Nephron progenitor cell (in vitro differentiated cells): ENCODE results near the gene TEKT3.
A peak's percentile ranks its signal among the peaks of the same experiment; 100 is the strongest.

ENCODE experiments used
- DNase-seq: peaks from one replicate; pipeline ENCODE4 v3.0.0; 2021
- H3K27ac Mint-ChIP-seq: 2 replicates; pipeline ENCODE4 v1.8.0; 2021; ENCODE audit warnings: mild to moderate bottlenecking, moderate library complexity, mixed read lengths
- H3K27me3 Mint-ChIP-seq: 2 replicates; pipeline ENCODE4 v1.8.0; 2021; ENCODE audit warnings: mild to moderate bottlenecking, low read depth, mixed read lengths; ENCODE audit not compliant: poor library complexity
- H3K36me3 Mint-ChIP-seq: 2 replicates; pipeline ENCODE4 v1.8.0; 2021; ENCODE audit warnings: low read depth, mixed read lengths
- H3K4me1 Mint-ChIP-seq: 2 replicates; pipeline ENCODE4 v1.8.0; 2021; ENCODE audit warnings: mixed read lengths
- H3K4me3 Mint-ChIP-seq: 2 replicates; pipeline ENCODE4 v1.8.0; 2021; ENCODE audit warnings: mild to moderate bottlenecking, moderate library complexity, mixed read lengths
- H3K9me3 Mint-ChIP-seq: 2 replicates; pipeline ENCODE4 v1.8.0; 2021; ENCODE audit warnings: mild to moderate bottlenecking, moderate library complexity, mixed read lengths
- TF ChIP-seq, protein P1 (sequence below): fragments of 200-600 bp; sonication (generic); IDR thresholded peaks from 2 replicates; pipeline ENCODE4 v1.5.0; 2021; ENCODE audit warnings: antibody characterized with exemption

TEKT3 gene

DNA sequence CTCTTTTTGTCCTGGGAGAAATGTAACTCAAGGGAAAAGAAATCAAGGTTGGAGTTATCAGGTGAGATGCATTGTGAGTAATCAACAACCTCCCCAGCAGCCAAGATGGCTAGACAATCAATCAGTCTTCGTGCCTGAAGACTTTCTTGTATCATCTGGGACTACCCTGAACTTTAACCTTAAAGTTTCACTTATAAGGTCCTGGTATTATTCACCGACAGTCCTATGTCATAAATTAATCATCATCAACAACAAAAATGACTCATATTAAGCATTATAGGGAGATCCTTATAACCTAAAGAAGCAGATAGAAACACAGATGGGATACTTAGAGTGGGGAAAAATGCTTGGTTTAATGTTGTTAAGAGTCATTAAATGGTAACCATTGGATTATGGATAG lies 7.7 kb upstream of the TEKT3 start:
- Mint-ChIP-seq H3K9me3 (no peaks in the 10 kb centered on the region), H3K27me3 (peaks cover 49% of the 10 kb centered on the region), H3K27ac (no peak overlapping the region), H3K4me1 (peaks cover 6% of the 10 kb centered on the region), H3K36me3 (no peaks in the 10 kb centered on the region), H3K4me3 (no peak overlapping the region)
- no peak for DNase-seq
- TF ChIP-seq, protein P1, sequence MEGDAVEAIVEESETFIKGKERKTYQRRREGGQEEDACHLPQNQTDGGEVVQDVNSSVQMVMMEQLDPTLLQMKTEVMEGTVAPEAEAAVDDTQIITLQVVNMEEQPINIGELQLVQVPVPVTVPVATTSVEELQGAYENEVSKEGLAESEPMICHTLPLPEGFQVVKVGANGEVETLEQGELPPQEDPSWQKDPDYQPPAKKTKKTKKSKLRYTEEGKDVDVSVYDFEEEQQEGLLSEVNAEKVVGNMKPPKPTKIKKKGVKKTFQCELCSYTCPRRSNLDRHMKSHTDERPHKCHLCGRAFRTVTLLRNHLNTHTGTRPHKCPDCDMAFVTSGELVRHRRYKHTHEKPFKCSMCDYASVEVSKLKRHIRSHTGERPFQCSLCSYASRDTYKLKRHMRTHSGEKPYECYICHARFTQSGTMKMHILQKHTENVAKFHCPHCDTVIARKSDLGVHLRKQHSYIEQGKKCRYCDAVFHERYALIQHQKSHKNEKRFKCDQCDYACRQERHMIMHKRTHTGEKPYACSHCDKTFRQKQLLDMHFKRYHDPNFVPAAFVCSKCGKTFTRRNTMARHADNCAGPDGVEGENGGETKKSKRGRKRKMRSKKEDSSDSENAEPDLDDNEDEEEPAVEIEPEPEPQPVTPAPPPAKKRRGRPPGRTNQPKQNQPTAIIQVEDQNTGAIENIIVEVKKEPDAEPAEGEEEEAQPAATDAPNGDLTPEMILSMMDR: no peak

DNA sequence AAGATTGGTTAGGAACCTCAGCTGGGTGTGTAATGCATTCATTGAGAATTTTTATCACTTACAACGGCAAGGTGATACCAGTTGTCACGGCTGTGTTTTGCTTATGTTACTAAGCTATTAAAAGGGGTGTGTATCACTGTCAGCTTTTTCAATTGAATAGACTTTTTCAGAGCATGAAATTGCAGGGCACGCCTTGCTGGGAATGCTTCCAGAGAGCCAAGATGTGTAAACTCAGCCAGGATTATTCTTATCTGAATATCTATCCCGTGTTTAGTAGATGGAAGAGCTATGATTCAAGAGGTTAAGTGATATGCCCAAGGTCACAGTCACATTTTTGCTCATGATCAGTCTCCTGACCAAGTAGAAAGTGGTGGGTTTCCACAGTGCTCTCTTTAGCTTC lies 6.6 kb upstream of the TEKT3 start:
- no peak overlapping the region for H3K27ac Mint-ChIP-seq
- H3K36me3 Mint-ChIP-seq: no peaks in the 10 kb centered on the region
- peaks cover 60% of the 10 kb centered on the region for H3K27me3 Mint-ChIP-seq
- TF ChIP-seq, protein P1: no peak
- H3K9me3 Mint-ChIP-seq: no peaks in the 10 kb centered on the region
- no peak for DNase-seq
- H3K4me1 Mint-ChIP-seq: peaks cover 6% of the 10 kb centered on the region
- no peak overlapping the region for H3K4me3 Mint-ChIP-seq

DNA sequence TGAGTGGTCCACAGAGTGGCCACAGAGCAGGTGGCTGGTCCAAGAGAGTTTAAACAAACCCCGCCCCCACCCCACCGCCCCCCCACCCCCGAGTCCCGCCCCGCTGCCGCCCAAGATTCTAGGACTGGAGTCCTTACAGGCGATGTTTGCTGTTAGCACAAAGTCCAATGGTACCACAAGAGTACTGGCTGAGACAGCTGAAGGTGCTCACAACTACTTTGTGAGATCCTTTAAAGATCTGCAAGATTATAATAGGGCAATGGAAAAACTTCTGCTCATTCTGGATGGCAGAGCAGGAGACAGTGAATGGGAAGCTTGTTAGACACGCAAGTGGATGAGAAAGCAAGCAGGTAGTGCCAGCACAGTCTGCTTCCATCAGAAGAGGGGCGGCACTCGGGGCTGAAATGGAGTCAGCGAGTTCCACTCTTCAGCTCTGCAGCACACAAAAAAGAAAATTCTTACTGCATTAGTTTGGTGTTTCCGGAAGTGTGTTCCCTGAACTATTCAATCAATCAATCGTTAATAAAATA lies 4.7 kb upstream of the TEKT3 start:
- Mint-ChIP-seq H3K9me3 (peaks cover 6% of the 10 kb centered on the region), H3K4me1 (peaks cover 8% of the 10 kb centered on the region), H3K27ac (no peak overlapping the region), H3K36me3 (no peaks in the 10 kb centered on the region), H3K27me3 (peaks cover 72% of the 10 kb centered on the region), H3K4me3 (no peak overlapping the region)
- DNase-seq: no peak
- TF ChIP-seq, protein P1: no peak

DNA sequence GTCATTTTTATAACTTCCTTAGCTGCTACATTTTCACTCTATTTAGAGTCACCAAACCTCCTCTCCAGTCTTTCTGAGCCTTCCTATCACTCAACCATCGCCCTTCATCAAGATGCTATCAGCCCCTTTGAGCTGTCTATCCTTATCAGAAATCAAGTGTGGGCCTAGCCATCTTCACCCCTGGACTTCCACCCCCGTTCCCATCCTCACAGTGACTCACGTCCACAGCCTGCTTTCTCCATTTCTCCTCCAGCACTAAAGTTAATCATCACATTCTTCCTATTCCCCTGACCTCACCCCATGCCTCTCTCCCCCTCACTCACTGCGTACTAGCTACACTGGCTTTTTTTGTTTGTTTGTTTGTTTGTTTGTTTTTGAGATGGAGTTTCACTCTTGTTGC lies 2.4 kb upstream of the TEKT3 start:
- Mint-ChIP-seq H3K4me3 (no peak overlapping the region), H3K36me3 (no peaks in the 10 kb centered on the region)

DNA sequence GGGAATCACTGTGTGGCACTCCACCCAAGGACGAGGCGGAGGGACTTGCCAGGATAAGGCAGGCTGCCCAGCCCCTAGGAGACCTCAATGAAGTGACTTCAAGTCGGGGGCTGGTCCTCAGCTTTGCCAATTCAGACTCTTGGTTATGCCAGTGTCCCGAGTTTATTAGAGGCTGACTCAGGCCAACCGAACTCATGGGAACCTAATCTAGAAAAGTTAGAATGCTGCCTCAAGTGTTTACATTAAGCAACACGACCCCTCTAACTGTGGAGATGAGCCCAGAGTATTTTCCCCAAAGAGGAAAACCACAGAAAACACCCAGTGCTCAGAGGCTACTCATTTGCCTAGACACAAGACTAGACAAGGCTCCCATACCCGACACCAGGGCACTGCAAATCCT lies 1.1 kb upstream of the TEKT3 start:
- H3K27me3 Mint-ChIP-seq: peaks cover 92% of the 10 kb centered on the region
- TF ChIP-seq, protein P1: no peak
- H3K27ac Mint-ChIP-seq: no peak overlapping the region
- no peak for DNase-seq
- H3K9me3 Mint-ChIP-seq: peaks cover 10% of the 10 kb centered on the region
- no peaks in the 10 kb centered on the region for H3K36me3 Mint-ChIP-seq
- peaks cover 8% of the 10 kb centered on the region for H3K4me1 Mint-ChIP-seq
- H3K4me3 Mint-ChIP-seq: no peak overlapping the region

More for the DNA sequence above, 2.4 kb upstream of the TEKT3 start:
- TF ChIP-seq, protein P1: no peak
- Mint-ChIP-seq H3K27me3 (peaks cover 87% of the 10 kb centered on the region), H3K27ac (no peak overlapping the region), H3K9me3 (peaks cover 6% of the 10 kb centered on the region), H3K4me1 (peaks cover 13% of the 10 kb centered on the region)
- DNase-seq: no peak

DNA sequence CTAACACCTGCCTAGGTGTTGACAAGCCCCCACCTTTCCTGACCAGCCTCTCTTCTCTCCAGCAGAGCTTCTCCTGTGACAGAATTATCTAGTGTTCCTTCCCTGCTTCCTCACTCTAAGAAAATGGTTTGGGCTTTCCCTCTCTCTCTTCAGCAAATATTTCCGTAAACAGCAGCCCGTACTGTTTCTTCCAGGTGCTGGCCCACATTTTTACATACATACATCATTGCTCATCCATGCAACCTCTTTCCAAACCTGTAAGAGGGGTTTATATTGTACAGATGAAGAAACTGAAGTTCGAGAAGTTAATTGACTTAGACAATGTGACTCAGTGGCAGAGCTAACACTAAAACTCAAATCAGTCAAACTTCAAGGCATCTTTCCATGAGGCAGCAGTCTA lies 569 bp upstream of the TEKT3 start:
- H3K4me1 Mint-ChIP-seq: peaks cover 8% of the 10 kb centered on the region
- H3K9me3 Mint-ChIP-seq: peaks cover 14% of the 10 kb centered on the region
- H3K27me3 Mint-ChIP-seq: peaks cover 87% of the 10 kb centered on the region
- H3K36me3 Mint-ChIP-seq: no peaks in the 10 kb centered on the region
- no peak overlapping the region for H3K27ac Mint-ChIP-seq
- H3K4me3 Mint-ChIP-seq: peak overlapping the region; percentile 65
- no peak for DNase-seq
- TF ChIP-seq, protein P1: no peak
